Ishikawa (cell line): Measurements from ENCODE around the gene LHX5.

Experiments
- CEBPB ChIP-seq: IDR thresholded peaks from 2 replicates; pipeline ENCODE4 v1.6.1; 2012
- CREB1 ChIP-seq: IDR thresholded peaks from 2 replicates; pipeline ENCODE4 v1.6.1; 2012; ENCODE audit warnings: low read depth
- EGR1 ChIP-seq: IDR thresholded peaks from 2 replicates; pipeline ENCODE4 v1.6.1; 2012
- EP300 ChIP-seq: IDR thresholded peaks from 2 replicates; pipeline ENCODE4 v1.6.1; 2012; ENCODE audit warnings: borderline replicate concordance
- FOXM1 ChIP-seq: IDR thresholded peaks from 2 replicates; pipeline ENCODE4 v1.6.1; 2012; ENCODE audit warnings: low read depth, borderline replicate concordance
- NFIC ChIP-seq: IDR thresholded peaks from 2 replicates; pipeline ENCODE4 v1.6.1; 2012
- RAD21 ChIP-seq: IDR thresholded peaks from 2 replicates; pipeline ENCODE4 v1.6.1; 2012; ENCODE audit warnings: low read depth
- TAF1 ChIP-seq: IDR thresholded peaks from 2 replicates; pipeline ENCODE4 v1.6.1; 2012; ENCODE audit warnings: low read depth, mild to moderate bottlenecking
- TCF12 ChIP-seq: IDR thresholded peaks from 2 replicates; pipeline ENCODE4 v1.6.1; 2012; ENCODE audit warnings: low read depth
- TEAD4 ChIP-seq: IDR thresholded peaks from 2 replicates; pipeline ENCODE4 v1.6.1; 2012
- YY1 ChIP-seq: IDR thresholded peaks from 2 replicates; pipeline ENCODE4 v1.6.1; 2012; ENCODE audit warnings: low read depth
- ZBTB7A ChIP-seq: IDR thresholded peaks from 2 replicates; pipeline ENCODE4 v1.6.1; 2012; ENCODE audit warnings: low read depth
- TF ChIP-seq, protein P1 (sequence below): IDR thresholded peaks from 2 replicates; pipeline ENCODE4 v1.6.1; 2012; ENCODE audit warnings: low read depth, mild to moderate bottlenecking
- TF ChIP-seq, protein P2 (sequence below): IDR thresholded peaks from 2 replicates; pipeline ENCODE4 v1.6.1; 2012
- TF ChIP-seq, protein P3 (sequence below): IDR thresholded peaks from 2 replicates; pipeline ENCODE4 v1.6.1; 2012

The LHX5 gene

DNA sequence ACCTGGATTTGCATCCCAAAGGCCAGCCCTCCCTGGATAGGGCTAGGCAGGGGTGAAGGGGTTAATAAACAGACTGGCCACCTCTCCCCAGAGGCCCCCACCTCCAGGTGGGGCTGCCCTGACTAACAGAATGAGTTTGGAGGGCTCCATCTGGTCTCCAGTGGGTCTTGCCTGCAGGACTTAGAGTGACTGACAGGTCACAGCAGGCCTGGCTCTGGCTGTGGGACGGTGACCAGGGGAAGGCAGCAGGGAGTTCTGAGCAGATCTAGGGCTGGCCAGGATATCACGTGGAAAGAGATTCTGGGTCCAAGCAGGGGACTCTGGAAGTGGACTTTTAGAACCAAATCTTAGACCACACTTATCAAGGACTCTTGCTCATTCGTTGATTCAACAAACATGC, 40.9 kb upstream of the LHX5 start:
- TF ChIP-seq, protein P1, sequence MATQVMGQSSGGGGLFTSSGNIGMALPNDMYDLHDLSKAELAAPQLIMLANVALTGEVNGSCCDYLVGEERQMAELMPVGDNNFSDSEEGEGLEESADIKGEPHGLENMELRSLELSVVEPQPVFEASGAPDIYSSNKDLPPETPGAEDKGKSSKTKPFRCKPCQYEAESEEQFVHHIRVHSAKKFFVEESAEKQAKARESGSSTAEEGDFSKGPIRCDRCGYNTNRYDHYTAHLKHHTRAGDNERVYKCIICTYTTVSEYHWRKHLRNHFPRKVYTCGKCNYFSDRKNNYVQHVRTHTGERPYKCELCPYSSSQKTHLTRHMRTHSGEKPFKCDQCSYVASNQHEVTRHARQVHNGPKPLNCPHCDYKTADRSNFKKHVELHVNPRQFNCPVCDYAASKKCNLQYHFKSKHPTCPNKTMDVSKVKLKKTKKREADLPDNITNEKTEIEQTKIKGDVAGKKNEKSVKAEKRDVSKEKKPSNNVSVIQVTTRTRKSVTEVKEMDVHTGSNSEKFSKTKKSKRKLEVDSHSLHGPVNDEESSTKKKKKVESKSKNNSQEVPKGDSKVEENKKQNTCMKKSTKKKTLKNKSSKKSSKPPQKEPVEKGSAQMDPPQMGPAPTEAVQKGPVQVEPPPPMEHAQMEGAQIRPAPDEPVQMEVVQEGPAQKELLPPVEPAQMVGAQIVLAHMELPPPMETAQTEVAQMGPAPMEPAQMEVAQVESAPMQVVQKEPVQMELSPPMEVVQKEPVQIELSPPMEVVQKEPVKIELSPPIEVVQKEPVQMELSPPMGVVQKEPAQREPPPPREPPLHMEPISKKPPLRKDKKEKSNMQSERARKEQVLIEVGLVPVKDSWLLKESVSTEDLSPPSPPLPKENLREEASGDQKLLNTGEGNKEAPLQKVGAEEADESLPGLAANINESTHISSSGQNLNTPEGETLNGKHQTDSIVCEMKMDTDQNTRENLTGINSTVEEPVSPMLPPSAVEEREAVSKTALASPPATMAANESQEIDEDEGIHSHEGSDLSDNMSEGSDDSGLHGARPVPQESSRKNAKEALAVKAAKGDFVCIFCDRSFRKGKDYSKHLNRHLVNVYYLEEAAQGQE = no peak
- TF ChIP-seq EGR1 (no peak), TAF1 (no peak), FOXM1 (no peak), ZBTB7A (no peak)
- TF ChIP-seq, protein P2, sequence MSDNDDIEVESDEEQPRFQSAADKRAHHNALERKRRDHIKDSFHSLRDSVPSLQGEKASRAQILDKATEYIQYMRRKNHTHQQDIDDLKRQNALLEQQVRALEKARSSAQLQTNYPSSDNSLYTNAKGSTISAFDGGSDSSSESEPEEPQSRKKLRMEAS = no peak

DNA sequence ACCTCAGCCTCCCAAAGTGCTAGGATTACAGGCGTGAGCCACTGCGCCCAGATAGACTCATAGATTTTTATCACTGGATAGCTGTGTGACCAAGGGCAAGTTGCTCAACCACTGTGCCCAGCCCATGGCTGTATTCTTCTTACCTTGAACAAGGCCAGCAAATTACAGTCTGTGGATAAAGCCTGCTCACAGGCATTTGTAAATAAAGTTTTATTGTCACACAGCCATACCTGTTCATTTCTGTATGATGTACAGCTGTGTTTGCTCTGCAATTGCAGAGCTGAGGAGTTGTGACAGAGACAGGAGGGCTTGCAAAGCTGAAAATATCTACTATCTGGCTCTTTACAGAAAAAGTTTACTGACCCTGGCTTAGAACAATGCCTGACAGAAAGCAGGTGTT, 35.2 kb upstream of the LHX5 start:
- TF ChIP-seq, protein P1 = no peak
- TF ChIP-seq EGR1 (no peak), TEAD4 (no peak), TCF12 (no peak), ZBTB7A (no peak), TAF1 (no peak), YY1 (no peak), EP300 (no peak), FOXM1 (no peak), CEBPB (no peak), NFIC (no peak), CREB1 (no peak), RAD21 (no peak)
- TF ChIP-seq, protein P3, sequence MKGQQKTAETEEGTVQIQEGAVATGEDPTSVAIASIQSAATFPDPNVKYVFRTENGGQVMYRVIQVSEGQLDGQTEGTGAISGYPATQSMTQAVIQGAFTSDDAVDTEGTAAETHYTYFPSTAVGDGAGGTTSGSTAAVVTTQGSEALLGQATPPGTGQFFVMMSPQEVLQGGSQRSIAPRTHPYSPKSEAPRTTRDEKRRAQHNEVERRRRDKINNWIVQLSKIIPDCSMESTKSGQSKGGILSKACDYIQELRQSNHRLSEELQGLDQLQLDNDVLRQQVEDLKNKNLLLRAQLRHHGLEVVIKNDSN = no peak
- TF ChIP-seq, protein P2 = no peak

DNA sequence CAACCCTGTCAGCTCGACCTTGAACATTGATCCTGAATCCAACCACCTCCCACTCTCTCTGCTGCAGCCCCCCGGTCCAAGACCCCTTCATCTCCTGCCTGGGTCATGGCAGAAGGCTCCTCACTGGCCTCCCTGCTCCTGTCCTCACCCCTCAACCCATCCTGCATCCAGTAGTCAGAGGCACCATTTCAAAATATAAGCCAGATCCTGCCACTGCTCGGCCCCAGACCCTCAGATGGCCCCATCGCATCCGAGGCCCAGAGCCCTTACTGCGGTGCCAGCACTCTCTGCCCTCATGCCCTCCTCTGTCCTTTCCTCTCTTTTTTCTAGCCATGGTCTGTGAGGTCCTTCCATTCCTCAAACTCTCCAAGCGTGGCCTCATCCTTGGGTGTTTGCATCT, 34.3 kb upstream of the LHX5 start:
- no peak for TF ChIP-seq CEBPB
- TF ChIP-seq, protein P1 = no peak
- TF ChIP-seq TAF1 = no peak
- TF ChIP-seq EGR1 = no peak
- no peak for TF ChIP-seq ZBTB7A
- TF ChIP-seq NFIC = no peak
- TF ChIP-seq, protein P3 = no peak
- TF ChIP-seq CREB1 = no peak
- TF ChIP-seq RAD21 = no peak
- no peak for TF ChIP-seq EP300
- no peak for TF ChIP-seq TEAD4
- TF ChIP-seq TCF12 = no peak
- no peak for TF ChIP-seq YY1
- no peak for TF ChIP-seq FOXM1
- TF ChIP-seq, protein P2 = no peak

DNA sequence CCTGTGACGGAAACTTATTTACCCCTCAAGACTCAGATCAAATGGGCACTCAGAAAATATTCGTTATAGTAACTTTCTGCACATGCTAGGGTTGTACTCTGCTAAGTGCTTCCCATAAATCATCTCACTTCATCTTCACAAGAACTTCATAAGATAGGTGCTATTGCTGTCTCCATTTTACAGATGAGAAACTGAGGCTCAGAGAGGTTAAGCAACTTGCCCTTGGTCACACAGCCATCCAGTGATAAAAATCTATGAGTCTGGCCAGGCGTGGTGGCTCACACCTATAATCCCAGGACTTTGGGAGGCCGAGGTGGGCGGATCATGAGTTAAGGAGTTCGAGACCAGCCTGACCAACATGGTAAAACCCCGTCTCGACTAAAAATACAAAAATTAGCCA, 33.2 kb upstream of the LHX5 start:
- TF ChIP-seq, protein P2 = no peak
- TF ChIP-seq CREB1 (no peak), YY1 (no peak), ZBTB7A (no peak), TCF12 (no peak), EGR1 (no peak), EP300 (no peak), NFIC (no peak), FOXM1 (no peak), TEAD4 (no peak), CEBPB (no peak)
- TF ChIP-seq, protein P3 = no peak
- TF ChIP-seq, protein P1 = no peak
